K562 (cell line): ENCODE results near the gene TENM3.

ENCODE experiments used
- DEAF1 ChIP-seq: fragments of 450-650 bp; formaldehyde crosslinking; IDR thresholded peaks from 2 replicates; pipeline ENCODE4 v1.4.0; 2020; ENCODE audit warnings: mild to moderate bottlenecking, moderate library complexity
- SREBF1 ChIP-seq: fragments of 150-350 bp; IDR thresholded peaks from 2 replicates; pipeline ENCODE4 v1.6.1; 2014; ENCODE audit warnings: antibody characterized with exemption, low read depth, low read length, borderline replicate concordance
- TCF7 ChIP-seq: sonication (generic); IDR thresholded peaks from 2 replicates; pipeline ENCODE4 v1.6.1; 2016; ENCODE audit warnings: antibody characterized with exemption, borderline replicate concordance
- TOE1 ChIP-seq, 2 experiments: fragments of 450-650 bp in 1 of 2; sonication (generic) in 1 of 2; formaldehyde crosslinking in 1 of 2; IDR thresholded peaks; 2 replicates each; pipeline versions ENCODE4 v1.7.1 to v1.8.0; 2016 to 2022; ENCODE audit warnings: borderline replicate concordance in 2 of 2, mild to moderate bottlenecking in 2 of 2, antibody characterized with exemption in 1 of 2, inconsistent platforms in 1 of 2, low read depth in 1 of 2, missing genetic modification reagents in 1 of 2, moderate library complexity in 1 of 2
- ZBTB17 ChIP-seq: fragments of 450-650 bp; formaldehyde crosslinking; IDR thresholded peaks from 2 replicates; pipeline ENCODE4 v1.4.0; 2020; ENCODE audit warnings: mild to moderate bottlenecking
- ZC3H11A ChIP-seq: IDR thresholded peaks from 2 replicates; pipeline ENCODE4 v1.6.1; 2012; ENCODE audit warnings: low read depth, low read length, improper control_type of control experiment
- ZNF347 ChIP-seq: fragments of 450-650 bp; formaldehyde crosslinking; IDR thresholded peaks from 2 replicates; pipeline ENCODE4 v1.4.0; 2020; ENCODE audit warnings: low read depth, mild to moderate bottlenecking, moderate library complexity

GRCh38 chr4:182206266-182206665 is 36.9 kb upstream of the TENM3 start:
- TF ChIP-seq SREBF1 (no peak), DEAF1 (CRISPR knock-in tag) (no peak), TOE1 (IDR thresholded peaks at IDR 0.05; ENCODE audit: borderline replicate concordance) (no peak), TOE1 (CRISPR knock-in tag; IDR thresholded peaks at IDR 0.05; ENCODE audit: borderline replicate concordance, low read depth) (no peak), ZNF347 (CRISPR knock-in tag) (no peak), ZC3H11A (no peak), TCF7 (no peak), ZBTB17 (CRISPR knock-in tag) (no peak)
